Panc1 (cell line): Measurements from ENCODE around the gene IFIH1. TPM values are rescaled to one million over a fixed set of nuclear protein-coding genes. Genes with fewer than 3 reads are reported as not detected.

Source experiments
- ATAC-seq: fragments of 200-7000 bp; cut with Tn5 transposase; 2 replicates; pipeline ENCODE4 v1.9.1; 2020; ENCODE audit warnings: mild to moderate bottlenecking, moderate library complexity
- BruUV-seq: library from RNA; stranded (reverse); fragments of 400-500 nt; replicated peaks from 2 replicates; lab custom pipeline; 2021; lab: Mats Ljungman, UMichigan
- CTCF ChIA-PET: fragments of 300-600 bp; sonication (Branson Sonifier 250); formaldehyde crosslinking; loops from one replicate; lab custom pipeline; 2022; ENCODE audit warnings: antibody characterized with exemption; lab: Charles Lee
- POLR2A ChIA-PET: fragments of 300-600 bp; sonication (Branson Sonifier 250); formaldehyde crosslinking; loops from one replicate; lab custom pipeline; 2022; ENCODE audit warnings: antibody characterized with exemption; lab: Charles Lee
- DNase-seq: peaks from one replicate; pipeline ENCODE4 v3.0.0-alpha.2; 2010; ENCODE audit warnings: low read depth, low spot score
- H3K27ac ChIP-seq: 2 replicates; pipeline ENCODE4 v1.5.1; 2011; ENCODE audit warnings: mild to moderate bottlenecking, low read length, inconsistent platforms
- H3K27me3 ChIP-seq: fragments of 200-500 bp; sonication (Bioruptor generic); 2 replicates; pipeline ENCODE4 v1.6.0; 2014; ENCODE audit warnings: low read length, inconsistent platforms; ENCODE audit not compliant: control insufficient read depth, insufficient read depth
- H3K36me3 ChIP-seq: fragments of 200-500 bp; sonication (Bioruptor generic); 2 replicates; pipeline ENCODE4 v1.5.1; 2014; ENCODE audit warnings: inconsistent platforms, mild to moderate bottlenecking, low read length, moderate library complexity; ENCODE audit not compliant: control insufficient read depth, insufficient read depth
- H3K4me1 ChIP-seq: 2 replicates; pipeline ENCODE4 v1.5.1; 2011; ENCODE audit warnings: inconsistent platforms, mild to moderate bottlenecking, low read length, moderate library complexity; ENCODE audit not compliant: control insufficient read depth, insufficient read depth
- H3K4me3 ChIP-seq, 2 experiments: 2 replicates each; pipeline ENCODE4 v1.5.1; 2011 to 2012; ENCODE audit warnings: low read depth in 2 of 2, low read length in 2 of 2, mild to moderate bottlenecking in 2 of 2, inconsistent platforms in 1 of 2, moderate library complexity in 1 of 2
- H3K9me3 ChIP-seq: fragments of 200-500 bp; sonication (Bioruptor generic); 2 replicates; pipeline ENCODE4 v1.5.1; 2014; ENCODE audit warnings: low read depth, mild to moderate bottlenecking, inconsistent platforms, low read length, moderate library complexity; ENCODE audit not compliant: control insufficient read depth, insufficient read depth
- POLR2AphosphoS5 ChIP-seq: IDR thresholded peaks from 2 replicates; pipeline ENCODE4 v1.6.1; 2012; ENCODE audit warnings: mild to moderate bottlenecking, low read depth, low read length, moderate library complexity
- SIN3A ChIP-seq: IDR thresholded peaks from 2 replicates; pipeline ENCODE4 v1.6.1; 2012; ENCODE audit warnings: low read depth, mild to moderate bottlenecking, low read length, moderate library complexity, borderline replicate concordance; ENCODE audit not compliant: insufficient read depth
- TCF7L2 ChIP-seq: IDR thresholded peaks from 2 replicates; pipeline ENCODE4 v1.6.1; 2011; ENCODE audit warnings: mild to moderate bottlenecking, low read depth, low read length, inconsistent platforms
- in situ Hi-C: cut with HindIII; loops from 2 replicates; pipeline ENCODE4 v1.10.0; 2016; ENCODE audit warnings: low sequenced_read_pairs, low pct_unique_long_range_greater_than_20kb
- intact Hi-C: fragments of 100-400 bp; cut with micrococcal nuclease; formaldehyde crosslinking; loops from one replicate; pipeline ENCODE4 v1.10.0; 2022; ENCODE audit not compliant: unreplicated experiment
- total RNA-seq: library from RNA; stranded (reverse); gene quantifications from one replicate; pipeline ENCODE4 v1.2.1, GENCODE V29; 2021; ENCODE audit not compliant: unreplicated experiment
- TF ChIP-seq, protein P1 (sequence below), 2 experiments: IDR thresholded peaks; 2 replicates each; pipeline ENCODE4 v1.6.1; 2011 to 2012; ENCODE audit warnings: low read depth in 2 of 2, control low read depth in 1 of 2, low read length in 1 of 2, mild to moderate bottlenecking in 1 of 2, moderate library complexity in 1 of 2; ENCODE audit not compliant: insufficient read depth in 1 of 2
- TF ChIP-seq, protein P2 (sequence below): fragments of 450-650 bp; IDR thresholded peaks from 2 replicates; pipeline ENCODE4 v1.5.1; 2017; ENCODE audit warnings: mild to moderate bottlenecking

IFIH1 gene
- total RNA-seq, 1 experiment from 2014 or later = 15.4 TPM

- no peak for DNase-seq
Observed at GRCh38 chr2:162277381-162277780, 41.1 kb downstream of the IFIH1 start.

DNA sequence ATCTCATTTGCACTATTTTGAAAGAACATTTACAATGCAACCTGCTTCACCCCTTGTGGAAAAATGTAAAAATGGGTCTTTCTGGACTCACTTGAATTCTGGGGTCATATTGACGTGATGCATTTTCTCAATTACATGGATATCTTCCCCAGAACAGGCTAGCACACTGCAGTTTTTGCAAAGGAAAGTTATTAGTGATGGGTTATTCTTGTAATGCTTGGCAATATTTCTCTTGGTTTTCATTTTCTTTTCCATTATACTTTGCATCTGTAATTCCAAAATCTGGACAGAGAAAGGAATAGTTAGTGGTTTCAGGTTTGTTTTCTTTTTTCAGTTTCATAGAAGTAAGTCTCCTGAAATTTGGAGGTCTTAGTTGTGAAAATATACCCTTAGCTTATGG, 50.5 kb downstream of the IFIH1 start:
- BruUV-seq = no TSS peak
- Histone ChIP-seq H3K27ac (no peak overlapping the region), H3K36me3 (no peaks in the 10 kb centered on the region), H3K27me3 (no peaks in the 10 kb centered on the region), H3K4me3 (no peak overlapping the region), H3K4me1 (no peaks in the 10 kb centered on the region), H3K9me3 (no peaks in the 10 kb centered on the region)
- ATAC-seq = no peak
- CTCF ChIA-PET = no interaction called here
- intact Hi-C loops = no loop called here
- TF ChIP-seq TCF7L2 (no peak), SIN3A (no peak), POLR2AphosphoS5 (no peak)
- TF ChIP-seq, protein P1, sequence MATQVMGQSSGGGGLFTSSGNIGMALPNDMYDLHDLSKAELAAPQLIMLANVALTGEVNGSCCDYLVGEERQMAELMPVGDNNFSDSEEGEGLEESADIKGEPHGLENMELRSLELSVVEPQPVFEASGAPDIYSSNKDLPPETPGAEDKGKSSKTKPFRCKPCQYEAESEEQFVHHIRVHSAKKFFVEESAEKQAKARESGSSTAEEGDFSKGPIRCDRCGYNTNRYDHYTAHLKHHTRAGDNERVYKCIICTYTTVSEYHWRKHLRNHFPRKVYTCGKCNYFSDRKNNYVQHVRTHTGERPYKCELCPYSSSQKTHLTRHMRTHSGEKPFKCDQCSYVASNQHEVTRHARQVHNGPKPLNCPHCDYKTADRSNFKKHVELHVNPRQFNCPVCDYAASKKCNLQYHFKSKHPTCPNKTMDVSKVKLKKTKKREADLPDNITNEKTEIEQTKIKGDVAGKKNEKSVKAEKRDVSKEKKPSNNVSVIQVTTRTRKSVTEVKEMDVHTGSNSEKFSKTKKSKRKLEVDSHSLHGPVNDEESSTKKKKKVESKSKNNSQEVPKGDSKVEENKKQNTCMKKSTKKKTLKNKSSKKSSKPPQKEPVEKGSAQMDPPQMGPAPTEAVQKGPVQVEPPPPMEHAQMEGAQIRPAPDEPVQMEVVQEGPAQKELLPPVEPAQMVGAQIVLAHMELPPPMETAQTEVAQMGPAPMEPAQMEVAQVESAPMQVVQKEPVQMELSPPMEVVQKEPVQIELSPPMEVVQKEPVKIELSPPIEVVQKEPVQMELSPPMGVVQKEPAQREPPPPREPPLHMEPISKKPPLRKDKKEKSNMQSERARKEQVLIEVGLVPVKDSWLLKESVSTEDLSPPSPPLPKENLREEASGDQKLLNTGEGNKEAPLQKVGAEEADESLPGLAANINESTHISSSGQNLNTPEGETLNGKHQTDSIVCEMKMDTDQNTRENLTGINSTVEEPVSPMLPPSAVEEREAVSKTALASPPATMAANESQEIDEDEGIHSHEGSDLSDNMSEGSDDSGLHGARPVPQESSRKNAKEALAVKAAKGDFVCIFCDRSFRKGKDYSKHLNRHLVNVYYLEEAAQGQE (IDR thresholded peaks at IDR 0.05; ENCODE audit: insufficient read depth in 1 of 2, low read depth in 2 of 2, low read length in 1 of 2) = no peak
- TF ChIP-seq, protein P2, sequence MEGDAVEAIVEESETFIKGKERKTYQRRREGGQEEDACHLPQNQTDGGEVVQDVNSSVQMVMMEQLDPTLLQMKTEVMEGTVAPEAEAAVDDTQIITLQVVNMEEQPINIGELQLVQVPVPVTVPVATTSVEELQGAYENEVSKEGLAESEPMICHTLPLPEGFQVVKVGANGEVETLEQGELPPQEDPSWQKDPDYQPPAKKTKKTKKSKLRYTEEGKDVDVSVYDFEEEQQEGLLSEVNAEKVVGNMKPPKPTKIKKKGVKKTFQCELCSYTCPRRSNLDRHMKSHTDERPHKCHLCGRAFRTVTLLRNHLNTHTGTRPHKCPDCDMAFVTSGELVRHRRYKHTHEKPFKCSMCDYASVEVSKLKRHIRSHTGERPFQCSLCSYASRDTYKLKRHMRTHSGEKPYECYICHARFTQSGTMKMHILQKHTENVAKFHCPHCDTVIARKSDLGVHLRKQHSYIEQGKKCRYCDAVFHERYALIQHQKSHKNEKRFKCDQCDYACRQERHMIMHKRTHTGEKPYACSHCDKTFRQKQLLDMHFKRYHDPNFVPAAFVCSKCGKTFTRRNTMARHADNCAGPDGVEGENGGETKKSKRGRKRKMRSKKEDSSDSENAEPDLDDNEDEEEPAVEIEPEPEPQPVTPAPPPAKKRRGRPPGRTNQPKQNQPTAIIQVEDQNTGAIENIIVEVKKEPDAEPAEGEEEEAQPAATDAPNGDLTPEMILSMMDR = no peak
- DNase-seq = no peak
- in situ Hi-C loops = no loop called here
- POLR2A ChIA-PET = no interaction called here

More at GRCh38 chr2:162277381-162277780, 41.1 kb downstream of the IFIH1 start:
- ChIA-PET CTCF (no interaction called here), POLR2A (no interaction called here)
- intact Hi-C loops (no loop called here), in situ Hi-C loops (no loop called here)
- no peaks in the 10 kb centered on the region for H3K36me3 ChIP-seq
- BruUV-seq = no TSS peak
- H3K9me3 ChIP-seq = no peaks in the 10 kb centered on the region
- H3K27ac ChIP-seq = no peak overlapping the region
- no peaks in the 10 kb centered on the region for H3K4me1 ChIP-seq
- ATAC-seq = no peak
- TF ChIP-seq, protein P1 (IDR thresholded peaks at IDR 0.05; ENCODE audit: insufficient read depth in 1 of 2, low read depth in 2 of 2, low read length in 1 of 2) = no peak
- TF ChIP-seq SIN3A = no peak
- no peak for TF ChIP-seq TCF7L2
- TF ChIP-seq POLR2AphosphoS5 = no peak
- TF ChIP-seq, protein P2 = no peak
- no peaks in the 10 kb centered on the region for H3K27me3 ChIP-seq
- H3K4me3 ChIP-seq = no peak overlapping the region
